ENCODE results near the gene EHD3.

GRCh38 chr2:31240381-31241365, 6.7 kb downstream of the EHD3 start:
- no peak for TF ChIP-seq CTCF (IDR thresholded peaks at IDR 0.05)
- TF ChIP-seq POLR2A (IDR thresholded peaks at IDR 0.05) = no peak
